Ishikawa (cell line): Measurements from ENCODE around the gene TMEM184B.

ENCODE experiments used
- CEBPB ChIP-seq: IDR thresholded peaks from 2 replicates; pipeline ENCODE4 v1.6.1; 2012
- CREB1 ChIP-seq: IDR thresholded peaks from 2 replicates; pipeline ENCODE4 v1.6.1; 2012; ENCODE audit warnings: low read depth
- EGR1 ChIP-seq: IDR thresholded peaks from 2 replicates; pipeline ENCODE4 v1.6.1; 2012
- EP300 ChIP-seq: IDR thresholded peaks from 2 replicates; pipeline ENCODE4 v1.6.1; 2012; ENCODE audit warnings: borderline replicate concordance
- FOXM1 ChIP-seq: IDR thresholded peaks from 2 replicates; pipeline ENCODE4 v1.6.1; 2012; ENCODE audit warnings: low read depth, borderline replicate concordance
- MAX ChIP-seq: IDR thresholded peaks from 2 replicates; pipeline ENCODE4 v1.6.1; 2012
- NFIC ChIP-seq: IDR thresholded peaks from 2 replicates; pipeline ENCODE4 v1.6.1; 2012
- RAD21 ChIP-seq: IDR thresholded peaks from 2 replicates; pipeline ENCODE4 v1.6.1; 2012; ENCODE audit warnings: low read depth
- REST ChIP-seq: IDR thresholded peaks from 2 replicates; pipeline ENCODE4 v1.6.1; 2012; ENCODE audit warnings: low read depth, mild to moderate bottlenecking
- TAF1 ChIP-seq: IDR thresholded peaks from 2 replicates; pipeline ENCODE4 v1.6.1; 2012; ENCODE audit warnings: low read depth, mild to moderate bottlenecking
- TCF12 ChIP-seq: IDR thresholded peaks from 2 replicates; pipeline ENCODE4 v1.6.1; 2012; ENCODE audit warnings: low read depth
- TEAD4 ChIP-seq: IDR thresholded peaks from 2 replicates; pipeline ENCODE4 v1.6.1; 2012
- USF1 ChIP-seq: IDR thresholded peaks from 2 replicates; pipeline ENCODE4 v1.6.1; 2012
- YY1 ChIP-seq: IDR thresholded peaks from 2 replicates; pipeline ENCODE4 v1.6.1; 2012; ENCODE audit warnings: low read depth
- ZBTB7A ChIP-seq: IDR thresholded peaks from 2 replicates; pipeline ENCODE4 v1.6.1; 2012; ENCODE audit warnings: low read depth

The TMEM184B gene

GRCh38 chr22:38266120-38266519 lies 6.7 kb downstream of the TMEM184B start:
- TF ChIP-seq TCF12, result no peak
- TF ChIP-seq CEBPB, result no peak
- TF ChIP-seq REST, result no peak
- peak; percentile 54; the same call in 1 of the 2 replicates for TF ChIP-seq USF1
- no peak for TF ChIP-seq RAD21
- TF ChIP-seq TEAD4, result no peak
- TF ChIP-seq CREB1, result no peak

GRCh38 chr22:38264322-38264843 lies 8.4 kb downstream of the TMEM184B start:
- TF ChIP-seq NFIC (no peak), MAX (no peak), FOXM1 (no peak), RAD21 (no peak), TEAD4 (no peak), EP300 (no peak), CEBPB (no peak)

GRCh38 chr22:38262051-38262795 lies 10.6 kb downstream of the TMEM184B start:
- TF ChIP-seq REST (no peak), TAF1 (no peak), RAD21 (peak; percentile 55), ZBTB7A (no peak)

GRCh38 chr22:38260761-38261681 lies 11.8 kb downstream of the TMEM184B start:
- TF ChIP-seq FOXM1 (no peak), USF1 (no peak), ZBTB7A (no peak), TCF12 (no peak), EP300 (no peak), CEBPB (no peak), MAX (no peak), NFIC (no peak), REST (no peak), YY1 (no peak), TAF1 (no peak), TEAD4 (no peak), RAD21 (no peak), CREB1 (no peak), EGR1 (no peak)

- TF ChIP-seq TAF1 (no peak), FOXM1 (no peak), CEBPB (no peak), USF1 (no peak), MAX (no peak)
These were observed 13.4 kb downstream of the TMEM184B start for GRCh38 chr22:38259370-38259769.
